ENCODE results near the gene TIGAR.

Gene TIGAR

DNA sequence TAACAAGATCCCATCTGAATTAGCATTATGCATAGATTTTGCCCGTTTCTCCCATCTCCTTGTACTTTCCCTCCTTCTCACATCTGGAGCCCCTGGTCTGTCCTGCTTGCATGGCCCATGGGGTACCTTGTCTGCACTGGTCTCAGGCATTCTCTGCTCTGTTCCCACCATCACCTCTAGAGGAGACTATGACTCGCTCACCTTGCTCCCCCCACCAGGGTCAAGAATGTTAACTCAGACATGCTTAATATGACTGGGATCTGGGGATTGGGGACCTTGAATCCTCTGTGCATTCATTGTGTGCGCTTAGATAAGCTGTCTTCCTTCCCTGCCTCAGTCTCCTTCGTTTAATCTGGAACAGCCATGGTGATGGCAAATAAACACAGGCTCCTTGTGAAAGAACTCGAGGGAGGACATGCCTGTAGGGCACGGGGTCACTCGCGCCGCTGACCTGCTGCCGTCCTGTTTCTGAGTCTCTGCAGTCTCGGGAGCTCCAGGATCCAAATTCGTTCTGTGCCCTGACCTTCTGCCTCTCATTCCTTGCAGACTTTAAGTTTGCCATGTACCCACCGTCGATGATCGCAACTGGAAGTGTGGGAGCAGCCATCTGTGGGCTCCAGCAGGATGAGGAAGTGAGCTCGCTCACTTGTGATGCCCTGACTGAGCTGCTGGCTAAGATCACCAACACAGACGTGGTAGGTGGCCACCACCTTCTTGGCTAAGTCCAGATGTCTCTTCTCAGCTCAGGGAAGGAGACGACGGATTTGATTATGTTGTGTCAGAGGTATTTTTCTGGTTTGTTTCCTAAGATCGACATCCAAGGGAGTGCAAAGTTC is 32.5 kb upstream of the TIGAR start:
- H3K27ac Mint-ChIP-seq = peak overlapping the region; percentile 91
- no peaks in the 10 kb centered on the region for H3K27me3 Mint-ChIP-seq
- peak; percentile 38 for DNase-seq
- H3K9me3 Mint-ChIP-seq = no peaks in the 10 kb centered on the region
- peaks cover 98% of the 10 kb centered on the region for H3K4me1 Mint-ChIP-seq (ENCODE audit: low read depth)
- H3K4me3 Mint-ChIP-seq = peak overlapping the region; percentile 34
- peaks cover 100% of the 10 kb centered on the region for H3K36me3 Mint-ChIP-seq (ENCODE audit: low read depth)

DNA sequence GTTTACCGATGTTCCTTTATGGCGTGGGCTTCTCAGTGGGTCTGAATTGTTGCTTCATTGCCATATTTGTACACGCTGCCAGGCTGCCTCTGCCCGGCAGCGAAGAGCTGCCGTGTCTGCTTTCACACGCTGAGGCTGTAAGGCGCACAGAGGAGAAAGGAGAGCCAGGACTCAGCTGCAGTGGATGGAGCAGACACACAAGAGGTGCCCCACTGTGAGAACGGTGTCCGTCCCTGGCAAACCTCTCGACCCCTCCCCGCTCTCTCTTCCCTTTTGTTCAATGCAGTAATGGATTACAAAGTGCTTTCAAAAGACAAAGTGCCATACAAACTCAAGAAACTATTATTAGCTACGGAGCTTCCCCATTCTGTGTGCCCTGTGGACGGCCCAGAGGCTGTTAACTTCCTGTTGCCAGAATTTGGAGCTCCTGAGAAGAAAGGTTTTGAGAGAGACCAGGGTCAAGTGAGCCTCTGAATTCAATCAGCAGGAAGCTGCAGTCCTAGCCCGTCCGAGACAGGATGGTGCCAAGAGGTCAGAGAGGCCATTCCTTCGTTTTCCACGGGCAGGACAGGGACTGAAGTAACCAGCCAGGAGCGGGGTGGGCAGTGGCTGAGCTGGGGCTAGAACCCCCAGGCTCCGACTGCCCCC is 31.7 kb upstream of the TIGAR start:
- Mint-ChIP-seq H3K4me1 (ENCODE audit: low read depth) (peaks cover 98% of the 10 kb centered on the region), H3K27me3 (no peaks in the 10 kb centered on the region), H3K36me3 (ENCODE audit: low read depth) (peaks cover 100% of the 10 kb centered on the region), H3K4me3 (no peak overlapping the region), H3K9me3 (no peaks in the 10 kb centered on the region), H3K27ac (peak overlapping the region; percentile 91)
- peak; percentile 29 for DNase-seq

DNA sequence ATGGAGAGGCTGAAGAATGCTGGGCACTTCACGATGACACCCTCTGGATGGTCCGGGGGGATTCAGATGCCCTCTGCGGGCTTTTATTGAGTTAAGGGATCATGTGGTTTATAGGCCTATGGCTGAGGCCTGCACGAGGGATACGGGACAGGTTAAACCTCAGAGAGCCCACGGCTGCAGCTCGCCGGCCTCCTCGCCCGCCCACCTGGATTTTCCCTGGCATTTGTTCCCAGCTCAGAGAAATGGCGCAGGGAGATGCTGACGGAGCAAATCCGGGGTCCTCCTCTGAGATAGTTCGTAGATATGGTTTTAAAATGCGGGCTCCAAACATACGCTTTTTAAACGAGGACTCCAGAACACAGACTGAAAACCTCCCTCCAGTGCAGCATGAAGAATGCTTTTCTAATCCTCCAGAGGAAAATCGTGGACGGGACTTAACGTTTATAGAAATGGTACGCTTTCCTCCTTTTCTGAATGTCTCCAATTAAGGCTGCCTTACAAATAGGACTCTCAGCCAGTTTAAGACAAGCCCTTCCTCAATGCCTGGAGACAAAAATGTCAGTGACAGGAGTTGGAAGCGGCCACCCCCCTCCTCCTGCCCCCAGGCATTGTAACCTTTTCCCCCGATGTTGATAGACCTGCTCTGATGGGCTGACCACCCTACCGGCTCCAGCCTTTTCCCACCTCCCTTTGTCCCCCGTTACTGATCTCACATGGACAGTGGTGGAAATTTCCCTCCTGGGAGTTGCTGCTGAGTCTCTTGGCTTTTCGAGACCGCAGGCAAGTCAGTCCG is 30.8 kb upstream of the TIGAR start:
- H3K27ac Mint-ChIP-seq = peak overlapping the region; percentile 91

DNA sequence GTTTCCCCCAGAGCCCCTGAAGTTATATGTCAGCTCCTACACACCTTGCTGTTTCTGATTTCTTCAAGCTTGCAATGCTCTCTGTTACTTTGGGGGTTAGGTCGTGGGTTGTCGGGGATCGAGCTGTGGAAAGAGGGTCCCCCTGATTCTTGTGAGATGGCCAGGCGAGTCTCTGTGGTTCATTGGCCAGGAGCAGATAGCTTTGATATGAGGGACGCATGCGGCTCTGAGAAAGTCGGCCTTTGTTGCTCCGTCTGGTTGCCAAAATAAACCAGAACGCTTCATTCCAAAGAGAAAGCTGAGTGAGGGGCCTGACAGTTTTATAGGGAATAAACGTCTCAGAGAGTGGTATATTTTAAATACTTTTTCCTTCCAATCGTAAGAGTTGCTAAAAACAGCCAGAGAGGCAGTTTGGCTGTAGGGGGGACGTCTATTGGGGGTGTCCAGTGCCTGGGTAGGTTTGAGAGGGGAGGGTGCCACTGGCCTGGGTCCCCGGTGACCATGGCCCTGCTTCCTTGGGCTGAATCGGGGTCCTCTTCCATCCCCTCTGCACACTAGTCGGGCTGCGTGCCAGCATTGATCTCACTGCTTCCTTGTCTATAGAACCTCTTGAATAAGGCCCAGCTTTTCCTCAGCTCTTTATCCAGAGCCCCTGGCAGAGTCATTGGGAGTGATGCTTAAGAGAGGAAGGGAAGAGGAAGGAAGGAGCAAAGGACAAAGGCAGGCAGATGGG is 28.5 kb upstream of the TIGAR start:
- Mint-ChIP-seq H3K36me3 (ENCODE audit: low read depth) (peaks cover 99% of the 10 kb centered on the region), H3K9me3 (no peaks in the 10 kb centered on the region), H3K27me3 (no peaks in the 10 kb centered on the region), H3K4me3 (peak overlapping the region; percentile 11), H3K27ac (peak overlapping the region; percentile 98), H3K4me1 (ENCODE audit: low read depth) (peaks cover 91% of the 10 kb centered on the region)
- peak; percentile 32 for DNase-seq

More for the DNA sequence above, 30.8 kb upstream of the TIGAR start:
- peaks cover 98% of the 10 kb centered on the region for H3K4me1 Mint-ChIP-seq (ENCODE audit: low read depth)
- no peaks in the 10 kb centered on the region for H3K9me3 Mint-ChIP-seq
- peak overlapping the region; percentile 18 for H3K4me3 Mint-ChIP-seq
- peaks cover 100% of the 10 kb centered on the region for H3K36me3 Mint-ChIP-seq (ENCODE audit: low read depth)
- H3K27me3 Mint-ChIP-seq = no peaks in the 10 kb centered on the region
- DNase-seq = peak; percentile 23

DNA sequence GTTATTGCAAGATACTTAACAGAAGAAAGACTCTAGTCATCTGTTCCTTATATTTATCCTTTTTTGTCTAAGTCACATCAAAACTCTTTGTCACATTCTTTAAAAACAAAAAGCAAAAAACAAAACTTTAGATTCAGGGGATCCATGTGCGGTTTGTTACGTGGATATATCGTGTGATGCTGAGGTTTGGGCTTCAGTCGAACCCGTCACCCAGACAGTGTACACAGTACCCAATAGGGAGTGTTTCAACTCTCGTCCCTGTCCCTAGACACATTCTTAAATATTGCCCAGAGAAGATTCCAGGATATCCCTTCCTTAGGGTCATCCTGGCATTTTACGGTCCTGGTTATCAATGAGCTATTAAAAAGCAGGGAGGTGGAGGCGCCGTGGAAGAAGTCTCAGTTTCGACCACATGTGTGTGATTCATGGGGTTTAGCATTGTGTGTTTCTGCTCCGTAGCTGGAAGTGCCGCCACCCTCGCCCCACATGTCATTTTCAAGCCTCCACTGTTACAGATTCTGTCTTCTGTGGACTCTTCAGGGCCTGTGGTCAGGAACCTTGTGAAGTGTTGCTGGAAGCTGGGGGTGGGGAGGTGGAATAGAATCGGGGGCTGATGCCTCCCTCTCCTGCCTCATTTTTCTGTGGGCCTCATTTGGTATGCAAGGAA is 27.6 kb upstream of the TIGAR start:
- Mint-ChIP-seq H3K4me3 (peak overlapping the region; percentile 70), H3K27ac (peak overlapping the region; percentile 98), H3K4me1 (ENCODE audit: low read depth) (peaks cover 87% of the 10 kb centered on the region), H3K36me3 (ENCODE audit: low read depth) (peaks cover 99% of the 10 kb centered on the region), H3K9me3 (no peaks in the 10 kb centered on the region), H3K27me3 (no peaks in the 10 kb centered on the region)
- DNase-seq = peak; percentile 66

DNA sequence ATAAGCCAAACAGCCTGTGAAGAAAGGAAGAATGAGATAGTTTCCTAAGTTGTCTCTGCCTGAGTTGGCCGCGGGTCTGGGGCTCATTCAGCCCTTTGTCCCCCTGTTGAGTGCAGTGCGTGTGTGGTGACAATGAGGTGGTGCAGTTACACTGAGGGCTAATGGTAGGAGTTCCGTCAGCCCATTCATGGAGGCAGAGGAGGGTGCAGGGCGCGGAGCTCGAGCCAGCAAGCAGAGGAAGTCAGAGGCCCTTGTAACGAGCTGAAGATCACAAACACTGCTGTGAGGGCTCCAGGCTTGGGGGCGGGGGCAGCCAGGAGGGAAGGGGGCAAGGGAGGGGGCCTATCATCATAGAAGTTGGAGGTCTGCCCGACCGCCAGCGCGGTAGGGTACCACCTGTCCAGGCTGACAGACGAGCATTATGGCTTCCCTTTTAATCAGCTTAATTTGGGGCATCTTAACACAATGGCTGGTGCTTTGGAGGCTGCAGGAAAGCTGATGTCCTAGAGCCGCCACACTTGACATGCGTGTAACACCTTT is 27.0 kb upstream of the TIGAR start:
- peaks cover 99% of the 10 kb centered on the region for H3K36me3 Mint-ChIP-seq (ENCODE audit: low read depth)
- peak overlapping the region; percentile 98 for H3K27ac Mint-ChIP-seq
- peaks cover 82% of the 10 kb centered on the region for H3K4me1 Mint-ChIP-seq (ENCODE audit: low read depth)
- no peaks in the 10 kb centered on the region for H3K9me3 Mint-ChIP-seq
- H3K27me3 Mint-ChIP-seq = no peaks in the 10 kb centered on the region
- DNase-seq = no peak
- H3K4me3 Mint-ChIP-seq = peak overlapping the region; percentile 70

DNA sequence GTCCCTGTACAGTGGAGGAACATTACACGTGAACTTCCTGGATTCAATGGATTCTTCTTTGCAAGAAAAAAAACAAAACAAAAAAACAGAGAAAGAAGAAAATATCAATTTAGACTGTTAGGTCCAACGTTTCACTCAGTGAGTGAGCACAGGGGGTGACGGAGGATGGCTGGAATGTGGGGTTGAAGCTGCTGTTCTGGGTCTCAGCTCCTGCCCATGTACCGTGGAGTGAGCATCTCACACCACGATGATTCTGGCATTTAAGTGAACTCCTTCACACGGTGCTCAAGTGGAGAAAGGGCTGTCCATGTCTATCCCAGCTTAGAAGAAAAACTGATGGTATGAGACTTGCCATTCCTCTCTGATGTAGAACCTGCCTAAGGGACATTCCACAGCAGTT is 24.3 kb upstream of the TIGAR start:
- Mint-ChIP-seq H3K36me3 (ENCODE audit: low read depth) (peaks cover 98% of the 10 kb centered on the region), H3K27ac (peak overlapping the region; percentile 98), H3K27me3 (no peaks in the 10 kb centered on the region), H3K9me3 (no peaks in the 10 kb centered on the region), H3K4me1 (ENCODE audit: low read depth) (peaks cover 66% of the 10 kb centered on the region), H3K4me3 (no peak overlapping the region)
- peak; percentile 26 for DNase-seq

DNA sequence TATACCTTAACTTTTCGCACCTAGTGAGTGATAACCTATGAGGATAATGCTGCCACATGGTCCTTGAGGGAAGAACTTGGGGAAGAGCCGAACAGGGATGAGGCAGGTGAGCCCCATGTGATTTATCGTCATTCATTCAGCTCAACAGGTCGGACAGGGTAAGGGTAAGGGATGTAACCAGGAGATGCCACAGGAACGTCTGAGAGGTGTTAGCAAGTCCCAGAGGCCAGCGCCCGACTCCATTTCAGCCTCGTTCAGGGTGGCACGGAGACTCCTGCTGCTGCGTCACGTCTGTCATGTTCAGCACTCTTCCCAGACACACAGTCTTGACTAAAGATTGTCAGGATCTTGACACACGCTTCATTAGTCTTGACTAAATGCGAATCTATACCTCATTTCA is 23.4 kb upstream of the TIGAR start:
- peaks cover 60% of the 10 kb centered on the region for H3K4me1 Mint-ChIP-seq (ENCODE audit: low read depth)

DNA sequence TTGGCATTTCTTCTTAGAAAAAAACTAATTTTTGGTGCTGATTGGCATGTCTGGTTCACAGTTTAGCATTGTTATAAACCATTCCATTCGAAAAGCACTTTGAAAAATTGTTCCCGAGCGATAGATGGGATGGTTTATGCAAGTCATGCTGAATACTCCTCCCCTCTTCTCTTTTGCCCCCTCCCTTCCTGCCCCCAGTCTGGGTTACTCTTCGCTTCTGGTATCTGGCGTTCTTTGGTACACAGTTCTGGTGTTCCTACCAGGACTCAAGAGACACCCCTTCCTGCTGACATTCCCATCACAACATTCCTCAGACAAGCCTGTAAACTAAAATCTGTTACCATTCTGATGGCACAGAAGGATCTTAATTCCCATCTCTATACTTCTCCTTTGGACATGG is 20.1 kb upstream of the TIGAR start:
- H3K27me3 Mint-ChIP-seq = no peaks in the 10 kb centered on the region
- H3K9me3 Mint-ChIP-seq = no peaks in the 10 kb centered on the region
- H3K27ac Mint-ChIP-seq = peak overlapping the region; percentile 58
- peaks cover 31% of the 10 kb centered on the region for H3K4me1 Mint-ChIP-seq (ENCODE audit: low read depth)
- no peak for DNase-seq
- H3K36me3 Mint-ChIP-seq (ENCODE audit: low read depth) = peaks cover 98% of the 10 kb centered on the region
- H3K4me3 Mint-ChIP-seq = no peak overlapping the region

More for the DNA sequence above, 23.4 kb upstream of the TIGAR start:
- Mint-ChIP-seq H3K27me3 (no peaks in the 10 kb centered on the region), H3K27ac (peak overlapping the region; percentile 79), H3K9me3 (no peaks in the 10 kb centered on the region), H3K36me3 (ENCODE audit: low read depth) (peaks cover 98% of the 10 kb centered on the region), H3K4me3 (no peak overlapping the region)
- peak; percentile 30 for DNase-seq

DNA sequence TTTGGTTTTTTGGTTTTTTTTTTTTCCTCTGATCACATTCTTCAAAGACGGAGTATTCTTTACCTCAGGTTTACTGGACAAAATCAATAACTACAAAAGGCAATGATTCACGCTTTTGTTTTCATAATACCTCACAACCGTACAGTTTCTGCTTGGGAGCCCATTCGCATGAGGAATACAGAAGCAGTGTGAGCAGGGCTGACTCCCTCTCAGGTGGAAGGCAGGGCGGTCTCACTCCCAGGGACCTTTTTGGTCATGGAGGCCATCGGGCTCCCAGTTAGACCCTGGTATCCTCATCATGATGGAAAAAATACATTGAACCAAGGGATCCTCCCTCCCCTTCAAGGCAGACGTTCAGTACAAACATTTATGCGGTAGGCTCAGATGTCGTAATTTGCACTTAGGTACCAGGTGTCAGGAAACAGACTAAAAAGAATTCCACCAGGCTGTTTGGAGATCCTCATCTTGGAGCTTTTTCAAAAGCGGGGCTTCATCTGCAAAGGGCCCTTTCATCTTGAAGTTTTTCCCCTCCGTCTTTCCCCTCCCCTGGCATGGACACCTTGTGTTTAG is 19.0 kb upstream of the TIGAR start:
- no peaks in the 10 kb centered on the region for H3K27me3 Mint-ChIP-seq
- H3K4me3 Mint-ChIP-seq = no peak overlapping the region
- no peaks in the 10 kb centered on the region for H3K9me3 Mint-ChIP-seq
- peak overlapping the region; percentile 72 for H3K27ac Mint-ChIP-seq
- peaks cover 21% of the 10 kb centered on the region for H3K4me1 Mint-ChIP-seq (ENCODE audit: low read depth)
- no peak for DNase-seq
- peaks cover 99% of the 10 kb centered on the region for H3K36me3 Mint-ChIP-seq (ENCODE audit: low read depth)

DNA sequence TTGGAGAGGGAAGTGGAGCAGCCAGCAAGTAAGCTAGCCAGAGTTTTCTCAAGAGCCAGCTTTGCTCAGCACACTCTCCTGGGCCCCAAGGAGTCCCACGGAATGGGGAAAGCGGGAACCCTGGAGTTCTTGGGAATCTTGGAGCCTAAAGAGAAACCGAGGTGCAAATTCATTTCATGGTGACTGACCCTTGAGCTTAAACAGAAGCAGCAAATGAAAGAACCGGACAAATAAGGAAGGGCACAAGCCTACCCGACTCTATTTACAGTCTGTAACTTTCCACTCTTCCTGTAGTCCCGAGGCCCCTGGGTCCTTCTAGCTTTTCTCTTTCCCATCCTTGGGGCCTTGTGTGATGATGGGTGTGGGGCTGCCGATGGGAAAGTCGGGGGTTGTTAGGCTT is 18.1 kb upstream of the TIGAR start:
- H3K4me3 Mint-ChIP-seq = no peak overlapping the region
- peak overlapping the region; percentile 72 for H3K27ac Mint-ChIP-seq
- H3K4me1 Mint-ChIP-seq (ENCODE audit: low read depth) = peaks cover 19% of the 10 kb centered on the region
- no peaks in the 10 kb centered on the region for H3K27me3 Mint-ChIP-seq
- peaks cover 97% of the 10 kb centered on the region for H3K36me3 Mint-ChIP-seq (ENCODE audit: low read depth)
- no peaks in the 10 kb centered on the region for H3K9me3 Mint-ChIP-seq
- peak; percentile 20 for DNase-seq

DNA sequence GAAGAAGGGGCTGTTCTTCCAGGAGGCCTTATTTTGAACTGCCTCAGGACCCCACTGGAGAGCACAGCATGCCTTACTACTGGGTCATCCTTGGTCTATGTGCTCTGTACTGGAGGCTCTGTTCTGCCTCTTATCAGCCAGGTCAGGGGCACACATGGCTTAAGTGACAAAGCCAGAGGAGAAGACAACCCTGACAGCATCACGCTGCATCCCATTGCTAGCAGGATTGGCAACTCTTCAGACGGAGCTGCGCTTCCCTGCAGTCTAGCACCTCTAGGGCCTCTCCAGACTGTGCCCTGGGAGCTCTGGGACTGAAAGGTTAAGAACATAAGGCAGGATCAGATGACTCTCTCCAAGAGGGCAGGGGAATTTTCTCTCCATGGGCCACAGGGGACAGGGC is 17.3 kb upstream of the TIGAR start:
- no peaks in the 10 kb centered on the region for H3K27me3 Mint-ChIP-seq
- no peaks in the 10 kb centered on the region for H3K9me3 Mint-ChIP-seq
- peak; percentile 29 for DNase-seq
- peaks cover 97% of the 10 kb centered on the region for H3K36me3 Mint-ChIP-seq (ENCODE audit: low read depth)
- peaks cover 14% of the 10 kb centered on the region for H3K4me1 Mint-ChIP-seq (ENCODE audit: low read depth)
- H3K4me3 Mint-ChIP-seq = no peak overlapping the region
- peak overlapping the region; percentile 72 for H3K27ac Mint-ChIP-seq

DNA sequence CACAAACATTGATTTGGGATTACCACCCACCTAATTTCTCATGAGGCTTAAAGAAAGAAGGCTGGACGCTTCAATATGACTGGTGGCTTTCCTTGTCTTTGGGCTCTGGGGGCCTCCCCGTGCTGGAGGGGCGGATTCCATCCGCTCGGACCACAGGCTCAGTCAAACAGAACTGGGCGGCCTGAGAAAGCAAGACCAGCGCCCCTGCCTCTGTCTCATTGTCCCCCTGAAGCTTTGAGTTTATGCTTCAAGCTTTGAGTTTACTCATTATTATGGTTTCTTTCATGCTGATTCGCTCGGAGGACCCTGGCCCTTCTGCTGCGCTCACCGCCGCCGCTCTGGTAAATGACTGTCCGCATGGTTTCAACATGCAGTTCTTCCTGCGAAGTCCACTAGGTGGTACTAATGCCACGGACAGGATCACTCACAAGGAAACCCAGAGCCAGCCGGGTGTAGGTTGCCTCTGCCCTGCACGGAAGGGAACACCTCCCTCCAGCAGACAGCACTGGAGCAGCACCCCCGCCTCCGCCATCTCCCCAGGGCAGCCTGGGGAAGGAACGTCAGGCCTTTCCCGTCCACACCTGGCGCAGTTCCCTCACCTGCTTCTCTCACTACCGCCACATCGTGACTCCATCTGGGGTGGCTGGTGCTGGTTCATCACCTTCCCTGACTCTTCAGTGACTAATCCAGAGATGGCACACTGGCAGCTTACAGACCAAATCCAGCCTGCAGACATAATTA is 13.2 kb upstream of the TIGAR start:
- H3K27ac Mint-ChIP-seq = peak overlapping the region; percentile 41
- no peak for DNase-seq
- peaks cover 91% of the 10 kb centered on the region for H3K36me3 Mint-ChIP-seq (ENCODE audit: low read depth)
- H3K9me3 Mint-ChIP-seq = no peaks in the 10 kb centered on the region
- peaks cover 3% of the 10 kb centered on the region for H3K4me1 Mint-ChIP-seq (ENCODE audit: low read depth)
- H3K4me3 Mint-ChIP-seq = no peak overlapping the region
- H3K27me3 Mint-ChIP-seq = no peaks in the 10 kb centered on the region
